ENCODE data around the gene IFIH1. TPM values are rescaled to one million over a fixed set of nuclear protein-coding genes. Genes with fewer than 3 reads are reported as not detected.

IFIH1 gene
- total RNA-seq, 1 donor = 7.2 TPM

GRCh38 chr2:162312853-162313252 is 5.6 kb downstream of the IFIH1 start:
- no peak for TF ChIP-seq CTCF (IDR thresholded peaks at IDR 0.05; ENCODE audit: extremely low read depth, low read depth, low read length)
- Histone ChIP-seq H4K20me1 (ENCODE audit: insufficient read depth, low read length) (no peaks in the 10 kb centered on the region), H2AFZ (ENCODE audit: low read length) (no peak overlapping the region), H3K4me2 (ENCODE audit: insufficient read depth, low read length) (no peak overlapping the region), H3K27me3 (ENCODE audit: insufficient read depth, low read length) (no peaks in the 10 kb centered on the region), H3K79me2 (ENCODE audit: insufficient read depth, low read length) (no peaks in the 10 kb centered on the region), H3K4me3 (ENCODE audit: insufficient read depth, low read length) (no peak overlapping the region), H3K9me3 (ENCODE audit: low read depth, low read length) (no peaks in the 10 kb centered on the region), H3K4me1 (ENCODE audit: insufficient read depth, low read length) (peaks cover 9% of the 10 kb centered on the region), H3K36me3 (ENCODE audit: insufficient read depth, low read length) (no peaks in the 10 kb centered on the region), H3K27ac (ENCODE audit: low read depth, low read length) (no peak overlapping the region)
- no peak for DNase-seq (ENCODE audit: insufficient read length, low spot score, missing footprints)

- Histone ChIP-seq H4K20me1 (ENCODE audit: insufficient read depth, low read length) (no peaks in the 10 kb centered on the region), H2AFZ (ENCODE audit: low read length) (no peak overlapping the region), H3K9me3 (ENCODE audit: low read depth, low read length) (no peaks in the 10 kb centered on the region), H3K27ac (ENCODE audit: low read depth, low read length) (no peak overlapping the region), H3K4me2 (ENCODE audit: insufficient read depth, low read length) (no peak overlapping the region), H3K4me3 (ENCODE audit: insufficient read depth, low read length) (no peak overlapping the region), H3K36me3 (ENCODE audit: insufficient read depth, low read length) (no peaks in the 10 kb centered on the region), H3K4me1 (ENCODE audit: insufficient read depth, low read length) (no peaks in the 10 kb centered on the region), H3K79me2 (ENCODE audit: insufficient read depth, low read length) (no peaks in the 10 kb centered on the region), H3K27me3 (ENCODE audit: insufficient read depth, low read length) (no peaks in the 10 kb centered on the region)
- DNase-seq (ENCODE audit: insufficient read length, low spot score, missing footprints) = no peak
- TF ChIP-seq CTCF (IDR thresholded peaks at IDR 0.05; ENCODE audit: extremely low read depth, low read depth, low read length) = no peak
Measured at GRCh38 chr2:162308747-162309503, 9.6 kb downstream of the IFIH1 start.

- Histone ChIP-seq H3K9me3 (ENCODE audit: low read depth, low read length) (no peaks in the 10 kb centered on the region), H3K4me1 (ENCODE audit: insufficient read depth, low read length) (peaks cover 3% of the 10 kb centered on the region), H3K27me3 (ENCODE audit: insufficient read depth, low read length) (no peaks in the 10 kb centered on the region), H2AFZ (ENCODE audit: low read length) (no peak overlapping the region), H3K4me3 (ENCODE audit: insufficient read depth, low read length) (no peak overlapping the region), H4K20me1 (ENCODE audit: insufficient read depth, low read length) (no peaks in the 10 kb centered on the region), H3K4me2 (ENCODE audit: insufficient read depth, low read length) (no peak overlapping the region), H3K27ac (ENCODE audit: low read depth, low read length) (no peak overlapping the region), H3K79me2 (ENCODE audit: insufficient read depth, low read length) (no peaks in the 10 kb centered on the region), H3K36me3 (ENCODE audit: insufficient read depth, low read length) (no peaks in the 10 kb centered on the region)
- TF ChIP-seq CTCF (IDR thresholded peaks at IDR 0.05; ENCODE audit: extremely low read depth, low read depth, low read length) = no peak
- DNase-seq (ENCODE audit: insufficient read length, low spot score, missing footprints) = no peak
Measured at GRCh38 chr2:162305901-162306300, 12.6 kb downstream of the IFIH1 start.

GRCh38 chr2:162301877-162302276 is 16.6 kb downstream of the IFIH1 start:
- H3K4me2 ChIP-seq (ENCODE audit: insufficient read depth, low read length) = no peak overlapping the region
- no peaks in the 10 kb centered on the region for H3K79me2 ChIP-seq (ENCODE audit: insufficient read depth, low read length)
- TF ChIP-seq CTCF (IDR thresholded peaks at IDR 0.05; ENCODE audit: extremely low read depth, low read depth, low read length) = no peak
- no peak overlapping the region for H2AFZ ChIP-seq (ENCODE audit: low read length)
- no peak for DNase-seq (ENCODE audit: insufficient read length, low spot score, missing footprints)
- H3K4me3 ChIP-seq (ENCODE audit: insufficient read depth, low read length) = no peak overlapping the region
- H3K27me3 ChIP-seq (ENCODE audit: insufficient read depth, low read length) = no peaks in the 10 kb centered on the region
- H4K20me1 ChIP-seq (ENCODE audit: insufficient read depth, low read length) = no peaks in the 10 kb centered on the region
- H3K4me1 ChIP-seq (ENCODE audit: insufficient read depth, low read length) = peaks cover 13% of the 10 kb centered on the region
- no peaks in the 10 kb centered on the region for H3K36me3 ChIP-seq (ENCODE audit: insufficient read depth, low read length)
- no peak overlapping the region for H3K27ac ChIP-seq (ENCODE audit: low read depth, low read length)
- H3K9me3 ChIP-seq (ENCODE audit: low read depth, low read length) = no peaks in the 10 kb centered on the region
